MM.1S (cell line): Measurements from ENCODE around the gene XBP1.
A peak's percentile ranks its signal among the peaks of the same experiment; 100 is the strongest.

Source experiments
- DNase-seq: peaks from one replicate; pipeline ENCODE4 v3.0.0-alpha.2; 2015
- H2AFZ ChIP-seq: fragments of 300-600 bp; sonication (generic); 2 replicates; pipeline ENCODE4 v1.6.0; 2016; ENCODE audit warnings: antibody characterized with exemption, low read length
- H3F3A ChIP-seq: fragments of 300-600 bp; sonication (generic); 2 replicates; pipeline ENCODE4 v1.6.1; 2016; ENCODE audit warnings: mild to moderate bottlenecking, antibody characterized with exemption, low read length, moderate library complexity, mixed read lengths; ENCODE audit not compliant: insufficient read depth
- H3K27ac ChIP-seq: fragments of 300-600 bp; sonication (generic); 2 replicates; pipeline ENCODE4 v1.5.1; 2016; ENCODE audit warnings: mild to moderate bottlenecking, low read length
- H3K27me3 ChIP-seq: fragments of 300-600 bp; sonication (generic); replicated peaks from 2 replicates; pipeline ENCODE4 v1.6.0; 2016; ENCODE audit warnings: low read length; ENCODE audit not compliant: insufficient read depth
- H3K36me3 ChIP-seq: fragments of 300-600 bp; sonication (generic); replicated peaks from 2 replicates; pipeline ENCODE4 v1.6.1; 2016; ENCODE audit warnings: mild to moderate bottlenecking, low read length, mixed read lengths; ENCODE audit not compliant: insufficient read depth
- H3K4me1 ChIP-seq: fragments of 300-600 bp; sonication (generic); 2 replicates; pipeline ENCODE4 v1.6.1; 2016; ENCODE audit warnings: low read length, mixed read lengths
- H3K4me2 ChIP-seq: fragments of 300-600 bp; sonication (generic); 2 replicates; pipeline ENCODE4 v1.6.0; 2016; ENCODE audit warnings: low read depth, low read length
- H3K4me3 ChIP-seq: fragments of 300-600 bp; sonication (generic); 2 replicates; pipeline ENCODE4 v1.5.1; 2016; ENCODE audit warnings: low read length, mixed read lengths
- H3K79me2 ChIP-seq: fragments of 300-600 bp; sonication (generic); 2 replicates; pipeline ENCODE4 v1.6.1; 2016; ENCODE audit warnings: mixed run types, low read length, mixed read lengths
- H3K9ac ChIP-seq: fragments of 300-600 bp; sonication (generic); 2 replicates; pipeline ENCODE4 v1.6.1; 2016; ENCODE audit warnings: low read length, mixed read lengths
- H3K9me2 ChIP-seq: fragments of 300-600 bp; sonication (generic); replicated peaks from 2 replicates; pipeline ENCODE4 v1.6.1; 2016; ENCODE audit warnings: mild to moderate bottlenecking, low read length, mixed read lengths; ENCODE audit not compliant: insufficient read depth
- H3K9me3 ChIP-seq: fragments of 300-600 bp; sonication (generic); replicated peaks from 2 replicates; pipeline ENCODE4 v1.6.1; 2016; ENCODE audit warnings: mild to moderate bottlenecking, low read length, mixed read lengths; ENCODE audit not compliant: insufficient read depth
- H4K20me1 ChIP-seq: fragments of 300-600 bp; sonication (generic); 2 replicates; pipeline ENCODE4 v1.6.1; 2016; ENCODE audit warnings: mild to moderate bottlenecking, low read length, moderate library complexity, mixed read lengths; ENCODE audit not compliant: insufficient read depth
- EZH2 ChIP-seq: fragments of 300-600 bp; sonication (generic); optimal IDR thresholded peaks from 2 replicates; pipeline ENCODE3; 2017; ENCODE audit warnings: low read depth, mild to moderate bottlenecking, antibody characterized with exemption, low read length, mixed read lengths
- EZH2phosphoT487 ChIP-seq: fragments of 300-600 bp; sonication (generic); IDR thresholded peaks from 2 replicates; pipeline ENCODE4 v1.6.1; 2018; ENCODE audit warnings: antibody characterized with exemption, low read length
- TF ChIP-seq, protein P1 (sequence below): fragments of 300-600 bp; sonication (generic); IDR thresholded peaks from 2 replicates; pipeline ENCODE4 v1.5.1; 2016; ENCODE audit warnings: antibody characterized with exemption, low read length, mixed read lengths

The XBP1 gene

DNA sequence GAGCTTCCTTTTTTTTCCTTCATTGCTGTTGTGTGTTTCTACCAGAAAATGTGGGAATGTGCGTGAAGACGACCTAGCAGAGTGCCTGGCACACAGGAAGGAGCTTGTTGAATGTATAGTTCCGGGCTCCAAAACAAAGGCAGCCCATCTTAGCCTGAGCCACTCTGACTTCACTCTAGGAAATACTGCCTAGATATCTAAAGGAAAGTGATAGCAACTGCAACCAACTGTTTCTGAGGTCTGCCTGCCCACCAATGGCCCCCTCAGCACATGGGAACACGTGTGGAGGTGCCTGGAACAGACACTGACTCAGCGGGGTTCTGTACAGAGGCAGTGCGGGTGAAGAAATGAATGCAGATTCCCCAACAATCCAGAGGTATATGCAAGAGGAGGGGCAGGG, 14.7 kb upstream of the XBP1 start:
- no peaks in the 10 kb centered on the region for H3K9me2 ChIP-seq
- no peaks in the 10 kb centered on the region for H3K27me3 ChIP-seq
- H2AFZ ChIP-seq, result no peak overlapping the region
- peaks cover 88% of the 10 kb centered on the region for H3K4me1 ChIP-seq
- H3K9me3 ChIP-seq, result no peaks in the 10 kb centered on the region
- peak overlapping the region; percentile 99; the same call in 1 of the 2 replicates for H3K27ac ChIP-seq
- peaks cover 17% of the 10 kb centered on the region; the same call in 1 of the 2 replicates for H3K79me2 ChIP-seq
- H3F3A ChIP-seq, result peaks cover 62% of the 10 kb centered on the region
- H4K20me1 ChIP-seq, result no peaks in the 10 kb centered on the region
- no peaks in the 10 kb centered on the region for H3K36me3 ChIP-seq
- TF ChIP-seq EZH2 (no peak), EZH2phosphoT487 (no peak)
- TF ChIP-seq, protein P1, sequence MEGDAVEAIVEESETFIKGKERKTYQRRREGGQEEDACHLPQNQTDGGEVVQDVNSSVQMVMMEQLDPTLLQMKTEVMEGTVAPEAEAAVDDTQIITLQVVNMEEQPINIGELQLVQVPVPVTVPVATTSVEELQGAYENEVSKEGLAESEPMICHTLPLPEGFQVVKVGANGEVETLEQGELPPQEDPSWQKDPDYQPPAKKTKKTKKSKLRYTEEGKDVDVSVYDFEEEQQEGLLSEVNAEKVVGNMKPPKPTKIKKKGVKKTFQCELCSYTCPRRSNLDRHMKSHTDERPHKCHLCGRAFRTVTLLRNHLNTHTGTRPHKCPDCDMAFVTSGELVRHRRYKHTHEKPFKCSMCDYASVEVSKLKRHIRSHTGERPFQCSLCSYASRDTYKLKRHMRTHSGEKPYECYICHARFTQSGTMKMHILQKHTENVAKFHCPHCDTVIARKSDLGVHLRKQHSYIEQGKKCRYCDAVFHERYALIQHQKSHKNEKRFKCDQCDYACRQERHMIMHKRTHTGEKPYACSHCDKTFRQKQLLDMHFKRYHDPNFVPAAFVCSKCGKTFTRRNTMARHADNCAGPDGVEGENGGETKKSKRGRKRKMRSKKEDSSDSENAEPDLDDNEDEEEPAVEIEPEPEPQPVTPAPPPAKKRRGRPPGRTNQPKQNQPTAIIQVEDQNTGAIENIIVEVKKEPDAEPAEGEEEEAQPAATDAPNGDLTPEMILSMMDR, result no peak
- no peak for DNase-seq
- H3K9ac ChIP-seq, result no peak overlapping the region
- no peak overlapping the region for H3K4me3 ChIP-seq
- H3K4me2 ChIP-seq, result no peak overlapping the region

DNA sequence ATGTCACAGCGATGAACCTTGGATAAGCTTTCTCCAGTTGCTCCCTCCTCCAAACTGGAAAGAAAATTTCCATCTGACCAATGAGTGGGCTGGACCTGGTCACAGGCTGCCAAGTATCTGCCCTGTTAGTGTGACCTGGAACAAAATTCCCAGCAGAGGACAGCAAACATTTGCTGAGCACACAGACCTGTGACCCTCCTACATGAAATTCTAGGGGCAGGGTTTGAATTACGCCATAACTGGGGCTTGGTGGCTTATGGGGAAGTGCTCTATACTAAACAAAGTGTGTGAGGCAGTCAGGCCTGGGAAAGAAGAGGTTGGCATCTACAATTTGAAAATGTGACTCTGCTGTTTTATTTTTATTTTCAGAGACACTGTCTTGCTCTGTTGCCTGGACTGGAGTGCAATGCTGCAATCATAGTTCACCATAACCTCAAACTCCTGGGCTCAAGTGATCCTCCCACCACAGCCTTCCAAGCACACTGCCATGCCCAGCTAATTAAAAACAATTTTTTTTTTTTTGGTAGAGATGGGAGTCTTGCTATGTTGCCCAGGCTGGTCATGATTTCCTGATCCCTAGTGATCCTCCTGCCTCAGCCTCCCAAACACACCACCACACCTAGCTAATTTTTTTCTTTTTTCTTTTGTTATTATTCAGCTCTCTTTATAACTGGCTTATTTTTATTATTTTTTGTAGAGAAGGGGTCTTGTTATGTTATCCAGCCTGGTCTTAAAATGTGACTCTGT, 13.6 kb upstream of the XBP1 start:
- Histone ChIP-seq H3K4me2 (0 out of 2 replicates have a peak overlapping the region, but pooled peaks have one; percentile 9), H3K9me2 (no peaks in the 10 kb centered on the region), H3K36me3 (no peaks in the 10 kb centered on the region), H4K20me1 (no peaks in the 10 kb centered on the region), H3K9ac (no peak overlapping the region), H3K4me3 (no peak overlapping the region), H3K27me3 (no peaks in the 10 kb centered on the region), H3K4me1 (peaks cover 78% of the 10 kb centered on the region), H3K79me2 (peaks cover 17% of the 10 kb centered on the region; the same call in 1 of the 2 replicates), H2AFZ (no peak overlapping the region), H3K27ac (peak overlapping the region; percentile 28; the same call in 1 of the 2 replicates), H3K9me3 (no peaks in the 10 kb centered on the region), H3F3A (peaks cover 51% of the 10 kb centered on the region)
- no peak for DNase-seq
- TF ChIP-seq, protein P1, result no peak
- TF ChIP-seq EZH2phosphoT487 (no peak), EZH2 (no peak)

DNA sequence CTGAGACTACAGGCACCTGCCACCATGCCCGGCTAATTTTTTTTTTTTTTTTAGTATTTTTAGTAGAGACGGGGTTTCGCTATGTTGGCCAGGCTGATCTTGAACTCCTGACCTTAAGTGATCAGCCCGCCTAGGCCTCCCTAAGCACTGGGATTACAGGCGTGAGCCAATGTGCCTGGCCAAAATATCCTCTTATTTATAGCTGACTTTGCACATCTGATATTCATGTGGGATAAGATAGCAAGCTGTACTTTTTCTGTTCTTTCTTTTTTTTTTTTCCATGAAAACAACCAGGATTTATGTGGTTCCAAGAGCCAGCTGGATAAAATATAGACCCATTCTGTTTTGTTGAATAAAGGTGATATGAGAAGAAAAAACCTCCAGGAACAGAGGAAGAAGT, 12.1 kb upstream of the XBP1 start:
- no peaks in the 10 kb centered on the region for H4K20me1 ChIP-seq
- peaks cover 36% of the 10 kb centered on the region for H3F3A ChIP-seq
- no peak for TF ChIP-seq EZH2
- TF ChIP-seq EZH2phosphoT487, result no peak
- no peaks in the 10 kb centered on the region for H3K9me2 ChIP-seq
- H3K9me3 ChIP-seq, result no peaks in the 10 kb centered on the region
- H2AFZ ChIP-seq, result no peak overlapping the region
- H3K4me2 ChIP-seq, result no peak overlapping the region
- no peaks in the 10 kb centered on the region for H3K27me3 ChIP-seq
- H3K36me3 ChIP-seq, result no peaks in the 10 kb centered on the region
- H3K4me3 ChIP-seq, result no peak overlapping the region
- no peak overlapping the region for H3K9ac ChIP-seq
- DNase-seq, result peak; percentile 42
- H3K27ac ChIP-seq, result peak overlapping the region; percentile 80; the same call in 1 of the 2 replicates
- H3K4me1 ChIP-seq, result peaks cover 63% of the 10 kb centered on the region
- peaks cover 17% of the 10 kb centered on the region; the same call in 1 of the 2 replicates for H3K79me2 ChIP-seq
